Neural progenitor cell (in vitro differentiated cells): ENCODE results near the gene CYP2F1.

Experiments used
- EZH2 ChIP-seq: fragments of 200-600 bp; sonication (generic); IDR thresholded peaks from 2 replicates; pipeline ENCODE4 v1.6.1; 2017; ENCODE audit warnings: antibody characterized with exemption, mild to moderate bottlenecking, moderate library complexity
- EZH2phosphoT487 ChIP-seq: fragments of 200-600 bp; sonication (generic); IDR thresholded peaks from 2 replicates; pipeline ENCODE4 v1.6.1; 2017; ENCODE audit warnings: antibody characterized with exemption
- TF ChIP-seq, protein P1 (sequence below): fragments of 200-600 bp; sonication (generic); IDR thresholded peaks from 2 replicates; pipeline ENCODE4 v1.5.1; 2017; ENCODE audit warnings: antibody characterized with exemption, mild to moderate bottlenecking

DNA sequence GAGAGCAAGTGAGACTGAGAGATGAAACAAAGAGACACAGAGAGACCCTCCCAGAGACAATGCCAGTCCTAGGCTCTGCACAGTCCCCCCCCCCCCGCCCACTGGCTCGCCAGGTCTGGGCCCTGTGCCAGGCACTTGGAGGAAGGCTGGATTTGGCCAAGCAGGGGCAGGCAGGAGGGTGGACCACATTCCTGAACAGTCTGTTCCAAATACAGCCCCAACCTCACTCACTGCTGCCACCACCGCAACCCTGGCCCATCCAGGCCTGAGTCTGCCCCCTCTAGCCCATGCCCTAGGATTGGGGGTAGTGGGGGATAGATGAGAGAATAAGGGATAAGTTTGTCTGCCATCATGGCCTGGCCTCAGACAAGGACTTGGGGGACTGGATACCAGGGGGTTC is 19.0 kb downstream of the CYP2F1 start:
- TF ChIP-seq, protein P1, sequence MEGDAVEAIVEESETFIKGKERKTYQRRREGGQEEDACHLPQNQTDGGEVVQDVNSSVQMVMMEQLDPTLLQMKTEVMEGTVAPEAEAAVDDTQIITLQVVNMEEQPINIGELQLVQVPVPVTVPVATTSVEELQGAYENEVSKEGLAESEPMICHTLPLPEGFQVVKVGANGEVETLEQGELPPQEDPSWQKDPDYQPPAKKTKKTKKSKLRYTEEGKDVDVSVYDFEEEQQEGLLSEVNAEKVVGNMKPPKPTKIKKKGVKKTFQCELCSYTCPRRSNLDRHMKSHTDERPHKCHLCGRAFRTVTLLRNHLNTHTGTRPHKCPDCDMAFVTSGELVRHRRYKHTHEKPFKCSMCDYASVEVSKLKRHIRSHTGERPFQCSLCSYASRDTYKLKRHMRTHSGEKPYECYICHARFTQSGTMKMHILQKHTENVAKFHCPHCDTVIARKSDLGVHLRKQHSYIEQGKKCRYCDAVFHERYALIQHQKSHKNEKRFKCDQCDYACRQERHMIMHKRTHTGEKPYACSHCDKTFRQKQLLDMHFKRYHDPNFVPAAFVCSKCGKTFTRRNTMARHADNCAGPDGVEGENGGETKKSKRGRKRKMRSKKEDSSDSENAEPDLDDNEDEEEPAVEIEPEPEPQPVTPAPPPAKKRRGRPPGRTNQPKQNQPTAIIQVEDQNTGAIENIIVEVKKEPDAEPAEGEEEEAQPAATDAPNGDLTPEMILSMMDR, result no peak
- TF ChIP-seq EZH2 (no peak), EZH2phosphoT487 (no peak)
